GM18508 (cell line): ENCODE data around the gene MYO5A.

Experiments
- ATAC-seq: cut with Tn5 transposase; IDR thresholded peaks from one replicate; pipeline ENCODE4 v1.9.1; 2021; ENCODE audit warnings: moderate number of reproducible peaks; ENCODE audit not compliant: insufficient read depth, unreplicated experiment

The MYO5A gene

GRCh38 chr15:52379395-52380106, 149.1 kb downstream of the MYO5A start:
- ATAC-seq, result peak; percentile 36

- ATAC-seq, result peak; percentile 28
Observed at GRCh38 chr15:52378746-52379394, 149.8 kb downstream of the MYO5A start.

- ATAC-seq, result no peak
Observed at GRCh38 chr15:52370010-52370409, 158.7 kb downstream of the MYO5A start.

GRCh38 chr15:52369455-52369854, 159.2 kb downstream of the MYO5A start:
- no peak for ATAC-seq

GRCh38 chr15:52369030-52369429, 159.7 kb downstream of the MYO5A start:
- no peak for ATAC-seq

- no peak for ATAC-seq
Observed at GRCh38 chr15:52368402-52368801, 160.3 kb downstream of the MYO5A start.

- no peak for ATAC-seq
Observed at GRCh38 chr15:52362497-52362896, 166.2 kb downstream of the MYO5A start.

GRCh38 chr15:52361975-52362494, 166.6 kb downstream of the MYO5A start:
- no peak for ATAC-seq

GRCh38 chr15:52361494-52361893, 167.2 kb downstream of the MYO5A start:
- no peak for ATAC-seq

- no peak for ATAC-seq
Observed at GRCh38 chr15:52360229-52361203, 168.2 kb downstream of the MYO5A start.

- ATAC-seq, result no peak
Observed at GRCh38 chr15:52359722-52360121, 169.0 kb downstream of the MYO5A start.

- ATAC-seq, result no peak
Observed at GRCh38 chr15:52357949-52358348, 170.7 kb downstream of the MYO5A start.

GRCh38 chr15:52352086-52352485, 176.6 kb downstream of the MYO5A start:
- no peak for ATAC-seq

GRCh38 chr15:52351206-52351908, 177.3 kb downstream of the MYO5A start:
- no peak for ATAC-seq

GRCh38 chr15:52350423-52350822, 178.3 kb downstream of the MYO5A start:
- ATAC-seq, result no peak

- no peak for ATAC-seq
Observed at GRCh38 chr15:52349052-52349700, 179.5 kb downstream of the MYO5A start.

GRCh38 chr15:52348056-52348745, 180.5 kb downstream of the MYO5A start:
- no peak for ATAC-seq

GRCh38 chr15:52344592-52344991, 184.1 kb downstream of the MYO5A start:
- no peak for ATAC-seq

- no peak for ATAC-seq
Observed at GRCh38 chr15:52343831-52344230, 184.8 kb downstream of the MYO5A start.
